Spleen (tissue), 7 donors: ENCODE measurements around the gene VAMP2.

Source experiments
- POLR2A ChIP-seq, 3 donors: fragments of 450-650 bp; IDR thresholded peaks; one replicate each; pipeline ENCODE4 v1.5.1; 2017; ENCODE audit warnings: antibody characterized with exemption in 3 of 3, mild to moderate bottlenecking in 1 of 3
- TF ChIP-seq, protein P1 (sequence below), 11 experiments: fragments of 200-600 bp in 7 of 11; fragments of 450-650 bp in 4 of 11; sonication (generic) in 4 of 11; IDR thresholded peaks in 8 of 11; conservative IDR thresholded peaks in 3 of 11; 1 replicate in 7 of 11; 2 replicates in 4 of 11; pipeline versions ENCODE4 v1.4.0 to v1.8.0; 2016 to 2021; ENCODE audit warnings: antibody characterized with exemption in 11 of 11, inconsistent platforms in 4 of 11, mild to moderate bottlenecking in 1 of 11
- donor health status: DM: no; HTN: no; CAD: no; lungs with moderate emphysema.
- donor health status: DM: no; HTN: no; CAD: no.
- donor health status: DM: no; HTN: no; CAD: no.

DNA sequence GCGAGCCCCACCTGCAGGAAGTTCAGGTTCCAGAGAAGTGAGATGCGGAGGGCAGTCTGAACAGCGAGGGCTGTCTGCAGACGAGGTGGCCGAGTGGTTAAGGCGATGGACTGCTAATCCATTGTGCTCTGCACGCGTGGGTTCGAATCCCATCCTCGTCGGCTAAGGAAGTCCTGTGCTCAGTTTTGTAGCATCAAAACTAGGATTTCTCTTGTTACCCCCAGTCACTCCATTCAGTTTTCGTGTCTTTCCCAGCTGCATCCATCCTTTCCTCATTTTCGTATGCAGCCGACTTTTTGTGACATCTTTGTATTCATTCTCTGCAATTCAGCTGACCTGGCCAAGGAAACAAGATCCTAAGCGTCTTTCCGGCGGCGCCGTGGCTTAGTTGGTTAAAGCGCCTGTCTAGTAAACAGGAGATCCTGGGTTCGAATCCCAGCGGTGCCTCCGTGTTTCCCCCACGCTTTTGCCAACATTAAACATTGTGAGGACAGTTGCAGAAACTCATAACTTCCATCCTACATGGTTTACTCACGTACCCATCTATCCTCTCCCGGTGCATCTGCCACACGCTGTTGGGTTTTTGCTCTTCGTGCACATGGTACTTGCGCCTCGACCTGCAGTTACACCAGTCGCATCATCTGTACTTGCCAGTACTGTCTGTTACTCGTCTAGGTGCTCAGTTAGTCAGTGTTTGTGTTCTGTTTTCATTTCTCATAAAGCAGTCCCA is 24.2 kb upstream of the VAMP2 start:
- TF ChIP-seq POLR2A (IDR thresholded peaks at IDR 0.05): peak in 1 of 3 donors; percentile 6
- TF ChIP-seq, protein P1, sequence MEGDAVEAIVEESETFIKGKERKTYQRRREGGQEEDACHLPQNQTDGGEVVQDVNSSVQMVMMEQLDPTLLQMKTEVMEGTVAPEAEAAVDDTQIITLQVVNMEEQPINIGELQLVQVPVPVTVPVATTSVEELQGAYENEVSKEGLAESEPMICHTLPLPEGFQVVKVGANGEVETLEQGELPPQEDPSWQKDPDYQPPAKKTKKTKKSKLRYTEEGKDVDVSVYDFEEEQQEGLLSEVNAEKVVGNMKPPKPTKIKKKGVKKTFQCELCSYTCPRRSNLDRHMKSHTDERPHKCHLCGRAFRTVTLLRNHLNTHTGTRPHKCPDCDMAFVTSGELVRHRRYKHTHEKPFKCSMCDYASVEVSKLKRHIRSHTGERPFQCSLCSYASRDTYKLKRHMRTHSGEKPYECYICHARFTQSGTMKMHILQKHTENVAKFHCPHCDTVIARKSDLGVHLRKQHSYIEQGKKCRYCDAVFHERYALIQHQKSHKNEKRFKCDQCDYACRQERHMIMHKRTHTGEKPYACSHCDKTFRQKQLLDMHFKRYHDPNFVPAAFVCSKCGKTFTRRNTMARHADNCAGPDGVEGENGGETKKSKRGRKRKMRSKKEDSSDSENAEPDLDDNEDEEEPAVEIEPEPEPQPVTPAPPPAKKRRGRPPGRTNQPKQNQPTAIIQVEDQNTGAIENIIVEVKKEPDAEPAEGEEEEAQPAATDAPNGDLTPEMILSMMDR (IDR thresholded peaks at IDR 0.05 in 8 of 11, conservative IDR thresholded peaks at IDR 0.05 in 3 of 11): peak in 9 of 11 experiments; percentile 12 to 58 (median 28)
